Endodermal cell (in vitro differentiated cells): ENCODE results near the gene APOBEC3C. TPM values are rescaled to one million over a fixed set of nuclear protein-coding genes. Genes with fewer than 3 reads are reported as not detected.
"Not testable (repeated sequence)": the region's sequence is repeated elsewhere in the genome, so short reads cannot be mapped to it uniquely, and the experiment has no call there.

Source experiments
- DNase-seq: peaks from one replicate; pipeline ENCODE4 v3.0.0-alpha.2; 2017
- H3K27ac ChIP-seq: 2 replicates; pipeline ENCODE4 v1.5.1; 2013; ENCODE audit warnings: mild to moderate bottlenecking, low read depth, low read length, moderate library complexity
- H3K27me3 ChIP-seq: 2 replicates; pipeline ENCODE4 v1.6.1; 2013; ENCODE audit warnings: mild to moderate bottlenecking, low read length, moderate library complexity; ENCODE audit not compliant: insufficient read depth, control insufficient read depth, poor library complexity, severe bottlenecking
- H3K36me3 ChIP-seq: 2 replicates; pipeline ENCODE4 v1.7.0; 2013; ENCODE audit warnings: mild to moderate bottlenecking, low read length, moderate library complexity; ENCODE audit not compliant: control insufficient read depth, insufficient read depth
- H3K4me1 ChIP-seq: one replicate; pipeline ENCODE4 v1.7.0; 2013; ENCODE audit warnings: low read length; ENCODE audit not compliant: control insufficient read depth, insufficient read depth
- H3K4me3 ChIP-seq: 2 replicates; pipeline ENCODE4 v1.5.1; 2013; ENCODE audit warnings: mild to moderate bottlenecking, low read length, moderate library complexity
- H3K9ac ChIP-seq: 2 replicates; pipeline ENCODE4 v1.6.1; 2013; ENCODE audit warnings: mild to moderate bottlenecking, low read length, moderate library complexity; ENCODE audit not compliant: poor library complexity, severe bottlenecking; ENCODE audit errors: extremely low read depth
- H3K9me3 ChIP-seq: 2 replicates; pipeline ENCODE4 v1.6.1; 2013; ENCODE audit warnings: mild to moderate bottlenecking, low read length, moderate library complexity; ENCODE audit not compliant: control insufficient read depth
- H3K27ac Mint-ChIP-seq: 2 replicates; pipeline ENCODE4 v1.8.0; 2020; ENCODE audit warnings: mixed read lengths
- H3K27me3 Mint-ChIP-seq: 2 replicates; pipeline ENCODE4 v1.8.0; 2021; ENCODE audit warnings: mild to moderate bottlenecking, mixed read lengths; ENCODE audit not compliant: insufficient read depth
- H3K36me3 Mint-ChIP-seq: 2 replicates; pipeline ENCODE4 v1.8.0; 2020; ENCODE audit warnings: low read depth, mixed read lengths
- H3K4me1 Mint-ChIP-seq: 2 replicates; pipeline ENCODE4 v1.8.0; 2020; ENCODE audit warnings: mixed read lengths
- H3K4me3 Mint-ChIP-seq: 2 replicates; pipeline ENCODE4 v1.8.0; 2020; ENCODE audit warnings: mild to moderate bottlenecking, moderate library complexity, mixed read lengths
- H3K9me3 Mint-ChIP-seq: 2 replicates; pipeline ENCODE4 v1.8.0; 2020; ENCODE audit warnings: mild to moderate bottlenecking, mixed read lengths
- WGBS, 2 experiments: methylation state at CpG; one replicate each; pipeline versions ENCODE4 v1.1.5 to v1.1.7; 2013; ENCODE audit warnings: missing lambda C conversion rate in 2 of 2, mixed read lengths in 1 of 2; ENCODE audit not compliant: insufficient coverage in 1 of 2, insufficient read length in 1 of 2; 5-methylcytosine and 5-hydroxymethylcytosine counted together
- total RNA-seq, 2 donors: library from RNA; stranded (reverse); fragmentation: NEBNext Ultra II Directional in 1 of 2; extraction: Animal tissue kit (Norgen Biotek cat#: 25700) in 1 of 2; gene quantifications; 2 replicates in 1 of 2; 3 replicates in 1 of 2; pipeline ENCODE4 v1.2.1, GENCODE V29; 2021
- TF ChIP-seq, protein P1 (sequence below): fragments of 200-600 bp; sonication (generic); conservative IDR thresholded peaks from 2 replicates; pipeline ENCODE4 v1.5.0; 2021; ENCODE audit warnings: antibody characterized with exemption, mild to moderate bottlenecking

APOBEC3C gene
- total RNA-seq, 2 donors from 2014 or later = 26.1 to 27.4 TPM

DNA sequence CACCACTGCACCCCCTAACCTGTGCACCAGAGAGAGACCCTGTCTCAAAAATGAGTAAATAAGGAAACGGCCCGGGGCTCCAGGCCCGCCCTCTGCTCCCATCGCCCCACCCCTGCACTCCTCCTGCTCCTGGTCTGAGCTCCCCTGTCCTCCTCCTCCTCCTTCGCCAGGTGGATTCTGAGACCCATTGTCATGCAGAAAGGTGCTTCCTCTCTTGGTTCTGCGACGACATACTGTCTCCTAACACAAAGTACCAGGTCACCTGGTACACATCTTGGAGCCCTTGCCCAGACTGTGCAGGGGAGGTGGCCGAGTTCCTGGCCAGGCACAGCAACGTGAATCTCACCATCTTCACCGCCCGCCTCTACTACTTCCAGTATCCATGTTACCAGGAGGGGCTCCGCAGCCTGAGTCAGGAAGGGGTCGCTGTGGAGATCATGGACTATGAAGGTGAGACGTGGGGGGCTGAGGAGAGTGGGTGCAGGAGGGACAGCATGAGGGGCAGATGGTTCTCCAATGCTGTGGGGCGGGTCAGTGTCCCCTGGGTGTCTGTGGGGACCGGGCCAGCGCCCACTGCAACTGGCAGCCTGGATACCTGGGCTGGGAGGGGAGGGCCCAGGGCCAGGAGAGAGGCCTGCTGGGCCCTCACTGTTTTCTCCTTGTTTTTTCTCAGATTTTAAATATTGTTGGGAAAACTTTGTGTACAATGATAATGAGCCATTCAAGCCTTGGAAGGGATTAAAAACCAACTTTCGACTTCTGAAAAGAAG is 3.7 kb downstream of the APOBEC3C start:
- Mint-ChIP-seq H3K4me1 (peaks cover 53% of the 10 kb centered on the region), H3K27me3 (no peaks in the 10 kb centered on the region), H3K27ac (peak overlapping the region; percentile 85), H3K36me3 (peaks cover 2% of the 10 kb centered on the region), H3K9me3 (no peaks in the 10 kb centered on the region), H3K4me3 (peak overlapping the region; percentile 52)
- TF ChIP-seq, protein P1, sequence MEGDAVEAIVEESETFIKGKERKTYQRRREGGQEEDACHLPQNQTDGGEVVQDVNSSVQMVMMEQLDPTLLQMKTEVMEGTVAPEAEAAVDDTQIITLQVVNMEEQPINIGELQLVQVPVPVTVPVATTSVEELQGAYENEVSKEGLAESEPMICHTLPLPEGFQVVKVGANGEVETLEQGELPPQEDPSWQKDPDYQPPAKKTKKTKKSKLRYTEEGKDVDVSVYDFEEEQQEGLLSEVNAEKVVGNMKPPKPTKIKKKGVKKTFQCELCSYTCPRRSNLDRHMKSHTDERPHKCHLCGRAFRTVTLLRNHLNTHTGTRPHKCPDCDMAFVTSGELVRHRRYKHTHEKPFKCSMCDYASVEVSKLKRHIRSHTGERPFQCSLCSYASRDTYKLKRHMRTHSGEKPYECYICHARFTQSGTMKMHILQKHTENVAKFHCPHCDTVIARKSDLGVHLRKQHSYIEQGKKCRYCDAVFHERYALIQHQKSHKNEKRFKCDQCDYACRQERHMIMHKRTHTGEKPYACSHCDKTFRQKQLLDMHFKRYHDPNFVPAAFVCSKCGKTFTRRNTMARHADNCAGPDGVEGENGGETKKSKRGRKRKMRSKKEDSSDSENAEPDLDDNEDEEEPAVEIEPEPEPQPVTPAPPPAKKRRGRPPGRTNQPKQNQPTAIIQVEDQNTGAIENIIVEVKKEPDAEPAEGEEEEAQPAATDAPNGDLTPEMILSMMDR = peak; percentile 59
- Histone ChIP-seq H3K4me3 (no peak overlapping the region), H3K9ac (no peak overlapping the region), H3K27ac (no peak overlapping the region), H3K9me3 (no peaks in the 10 kb centered on the region), H3K4me1 (peaks cover 7% of the 10 kb centered on the region), H3K27me3 (no peaks in the 10 kb centered on the region), H3K36me3 (peaks cover 3% of the 10 kb centered on the region)
- WGBS, 2 experiments = 68 to 72% methylated on average over 5 to 18 of the region's 18 CpGs
- DNase-seq = peak; percentile 88

DNA sequence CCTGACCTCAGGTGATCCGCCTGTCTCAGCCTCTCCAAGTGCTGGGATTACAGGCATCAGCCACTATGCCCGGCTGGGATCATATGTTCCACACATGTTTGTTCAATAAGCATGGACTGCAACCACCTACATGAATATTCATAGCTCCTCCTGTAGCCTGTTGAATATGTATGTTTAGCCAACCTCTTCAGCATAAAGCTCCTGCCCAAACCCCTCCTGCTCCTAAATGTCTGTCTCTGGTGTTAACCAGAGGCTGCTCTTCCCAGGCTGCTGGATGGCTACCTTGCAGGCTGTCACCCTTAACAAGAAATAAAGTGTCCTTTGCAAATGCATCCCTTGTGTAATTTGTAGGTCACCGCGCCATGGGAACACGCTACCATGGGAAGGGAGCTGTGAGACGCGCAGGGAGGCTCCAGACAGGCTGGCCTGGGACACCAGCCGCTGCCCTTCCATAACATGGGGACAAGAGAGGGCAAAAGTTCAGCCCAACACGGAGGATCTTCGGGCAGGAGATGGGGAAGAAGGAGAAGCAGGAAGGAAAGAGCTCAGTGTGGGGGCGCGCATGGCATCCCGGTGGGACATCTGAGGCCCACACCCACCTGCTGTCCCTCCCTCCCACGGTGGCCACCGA is 6.1 kb downstream of the APOBEC3C start:
- Mint-ChIP-seq H3K36me3 (peaks cover 15% of the 10 kb centered on the region), H3K27ac (peak overlapping the region; percentile 90), H3K4me1 (peaks cover 37% of the 10 kb centered on the region), H3K4me3 (peak overlapping the region; percentile 51)
- H3K27me3 Mint-ChIP-seq, H3K4me1 ChIP-seq, H3K27me3 ChIP-seq, H3K9me3 ChIP-seq, H3K9me3 Mint-ChIP-seq, H3K9ac ChIP-seq: not testable (repeated sequence)
- DNase-seq = peak; percentile 72
- Histone ChIP-seq H3K36me3 (peaks cover 14% of the 10 kb centered on the region), H3K4me3 (peak overlapping the region; percentile 69), H3K27ac (peak overlapping the region; percentile 47)
- 42 to 65% methylated on average over 7 to 14 of the region's 15 CpGs for whole genome bisulfite sequencing, 2 experiments

DNA sequence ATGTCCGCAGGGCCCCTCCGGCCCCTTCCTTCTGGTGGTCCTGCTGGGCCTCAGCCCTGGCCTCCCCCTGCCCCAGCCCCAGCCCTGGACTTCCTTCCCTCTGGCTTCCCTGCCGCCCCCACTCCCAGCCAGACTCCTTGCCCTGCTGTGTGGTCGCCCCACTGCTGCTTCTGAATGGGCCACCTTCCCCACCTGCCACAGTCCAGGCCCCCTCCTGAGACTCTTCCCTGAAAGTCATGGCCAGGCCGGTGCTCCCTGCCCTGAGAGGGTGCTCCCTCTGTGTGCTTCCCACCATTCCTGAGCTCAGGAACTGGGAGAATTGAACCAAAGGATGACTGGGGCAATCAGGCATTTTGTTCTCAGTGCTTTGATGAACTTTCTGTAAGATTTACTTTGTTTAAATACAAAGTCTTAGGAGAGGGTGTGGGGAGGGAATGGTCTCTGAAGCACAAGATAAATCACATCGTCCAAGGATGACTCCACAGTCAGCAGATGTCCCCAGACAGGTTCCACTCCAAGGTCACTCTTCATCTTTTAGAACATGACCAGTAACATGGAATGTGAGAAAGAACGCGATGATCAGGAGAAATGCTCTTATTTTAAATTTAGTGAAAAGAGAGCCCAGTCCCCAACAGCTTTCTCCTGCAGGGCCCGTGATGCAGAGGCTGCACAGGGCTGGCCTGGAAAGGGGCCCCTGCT is 7.6 kb downstream of the APOBEC3C start:
- Histone ChIP-seq H3K36me3 (peaks cover 17% of the 10 kb centered on the region), H3K9me3 (no peaks in the 10 kb centered on the region), H3K9ac (peak overlapping the region; percentile 41), H3K4me1 (peaks cover 3% of the 10 kb centered on the region), H3K4me3 (peak overlapping the region; percentile 88), H3K27ac (no peak overlapping the region), H3K27me3 (no peaks in the 10 kb centered on the region)
- WGBS, 2 experiments = 77 to 79% methylated on average over 4 to 9 of the region's 9 CpGs
- Mint-ChIP-seq H3K4me3 (peak overlapping the region; percentile 51), H3K27ac (peak overlapping the region; percentile 71), H3K4me1 (peaks cover 40% of the 10 kb centered on the region), H3K9me3 (no peaks in the 10 kb centered on the region), H3K27me3 (no peaks in the 10 kb centered on the region), H3K36me3 (peaks cover 15% of the 10 kb centered on the region)
- DNase-seq = no peak
- TF ChIP-seq, protein P1 = no peak
